ENCODE measurements around the gene WDR86.

DNA sequence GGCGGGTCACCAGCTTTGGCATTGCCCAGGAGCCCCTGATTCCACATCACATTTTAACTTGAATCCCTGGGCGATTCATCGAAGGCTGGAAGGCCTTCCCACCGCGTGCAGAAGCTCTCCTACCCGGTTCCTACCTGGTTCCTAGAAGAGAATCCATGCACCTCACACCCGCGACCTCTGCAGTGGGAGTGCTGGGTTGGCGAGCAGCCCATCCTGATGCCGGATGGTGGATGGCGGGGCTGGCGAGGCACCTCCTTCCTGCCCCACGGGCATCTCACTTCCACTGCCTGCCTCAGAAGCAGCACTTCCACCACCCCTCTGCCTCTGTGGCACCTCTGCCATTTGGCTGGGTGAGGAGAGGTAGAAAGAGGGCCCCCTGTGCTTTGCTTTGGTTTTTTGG is 36.2 kb downstream of the WDR86 start:
- TF ChIP-seq, protein P1, sequence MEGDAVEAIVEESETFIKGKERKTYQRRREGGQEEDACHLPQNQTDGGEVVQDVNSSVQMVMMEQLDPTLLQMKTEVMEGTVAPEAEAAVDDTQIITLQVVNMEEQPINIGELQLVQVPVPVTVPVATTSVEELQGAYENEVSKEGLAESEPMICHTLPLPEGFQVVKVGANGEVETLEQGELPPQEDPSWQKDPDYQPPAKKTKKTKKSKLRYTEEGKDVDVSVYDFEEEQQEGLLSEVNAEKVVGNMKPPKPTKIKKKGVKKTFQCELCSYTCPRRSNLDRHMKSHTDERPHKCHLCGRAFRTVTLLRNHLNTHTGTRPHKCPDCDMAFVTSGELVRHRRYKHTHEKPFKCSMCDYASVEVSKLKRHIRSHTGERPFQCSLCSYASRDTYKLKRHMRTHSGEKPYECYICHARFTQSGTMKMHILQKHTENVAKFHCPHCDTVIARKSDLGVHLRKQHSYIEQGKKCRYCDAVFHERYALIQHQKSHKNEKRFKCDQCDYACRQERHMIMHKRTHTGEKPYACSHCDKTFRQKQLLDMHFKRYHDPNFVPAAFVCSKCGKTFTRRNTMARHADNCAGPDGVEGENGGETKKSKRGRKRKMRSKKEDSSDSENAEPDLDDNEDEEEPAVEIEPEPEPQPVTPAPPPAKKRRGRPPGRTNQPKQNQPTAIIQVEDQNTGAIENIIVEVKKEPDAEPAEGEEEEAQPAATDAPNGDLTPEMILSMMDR (conservative IDR thresholded peaks at IDR 0.05), result no peak
- TF ChIP-seq ZFX (IDR thresholded peaks at IDR 0.05), result no peak
